NCI-H146 treated with DMSO at 0.1 percent for 48 hours (cell line): ENCODE results near the gene RNF208.
A peak's percentile ranks its signal among the peaks of the same experiment; 100 is the strongest.
"Not testable (repeated sequence)": the region's sequence is repeated elsewhere in the genome, so short reads cannot be mapped to it uniquely, and the experiment has no call there.

Experiments
- DNase-seq: peaks from one replicate; lab custom pipeline; 2025; ENCODE audit not compliant: unreplicated experiment; lab: John Stamatoyannopoulos, UW

The RNF208 gene

DNA sequence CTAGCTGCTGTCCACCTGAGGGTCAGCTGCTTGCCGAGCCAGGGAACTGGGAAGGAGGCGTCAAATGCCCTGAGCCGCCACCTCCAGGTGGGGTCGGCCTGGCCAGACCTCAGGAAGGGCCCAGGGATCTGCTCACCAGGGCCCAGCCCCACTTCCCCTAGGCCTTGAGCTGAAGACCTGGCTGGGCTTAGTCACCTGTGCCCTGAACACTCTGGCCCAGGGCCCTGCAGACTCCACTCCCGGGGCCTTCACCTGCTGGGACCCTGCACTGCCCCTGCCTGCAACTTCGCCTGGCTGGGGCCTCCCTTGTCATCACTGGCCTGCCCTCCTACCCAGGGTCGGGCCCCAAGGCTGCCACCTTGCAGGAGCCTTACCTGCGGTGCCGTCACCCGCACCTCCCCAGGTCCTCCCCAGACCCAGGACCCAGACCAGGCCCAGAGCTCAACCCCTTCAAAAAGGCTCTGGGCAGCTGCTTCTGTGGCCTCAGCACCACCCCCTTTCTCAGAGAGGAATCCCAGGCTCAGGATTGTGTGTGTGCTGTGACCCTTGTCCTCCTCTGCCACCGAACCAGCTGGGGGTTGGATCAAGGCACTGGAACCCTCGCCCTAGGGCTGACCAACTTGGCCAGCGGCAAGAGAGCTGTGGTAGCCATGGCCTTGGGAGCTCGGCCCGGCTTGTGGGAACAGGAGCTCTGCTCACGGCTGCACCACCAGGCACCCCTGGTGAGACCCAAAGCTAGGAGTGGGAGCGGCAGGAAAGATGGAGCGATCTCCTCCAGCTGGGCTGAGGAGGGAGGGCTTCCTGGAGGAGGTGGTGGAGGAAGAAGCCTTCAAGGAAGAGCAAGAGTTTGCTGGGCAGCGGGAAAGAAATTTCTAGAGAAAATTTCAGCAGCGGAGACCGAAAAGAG, 31.9 kb upstream of the RNF208 start:
- DNase-seq: no peak

DNA sequence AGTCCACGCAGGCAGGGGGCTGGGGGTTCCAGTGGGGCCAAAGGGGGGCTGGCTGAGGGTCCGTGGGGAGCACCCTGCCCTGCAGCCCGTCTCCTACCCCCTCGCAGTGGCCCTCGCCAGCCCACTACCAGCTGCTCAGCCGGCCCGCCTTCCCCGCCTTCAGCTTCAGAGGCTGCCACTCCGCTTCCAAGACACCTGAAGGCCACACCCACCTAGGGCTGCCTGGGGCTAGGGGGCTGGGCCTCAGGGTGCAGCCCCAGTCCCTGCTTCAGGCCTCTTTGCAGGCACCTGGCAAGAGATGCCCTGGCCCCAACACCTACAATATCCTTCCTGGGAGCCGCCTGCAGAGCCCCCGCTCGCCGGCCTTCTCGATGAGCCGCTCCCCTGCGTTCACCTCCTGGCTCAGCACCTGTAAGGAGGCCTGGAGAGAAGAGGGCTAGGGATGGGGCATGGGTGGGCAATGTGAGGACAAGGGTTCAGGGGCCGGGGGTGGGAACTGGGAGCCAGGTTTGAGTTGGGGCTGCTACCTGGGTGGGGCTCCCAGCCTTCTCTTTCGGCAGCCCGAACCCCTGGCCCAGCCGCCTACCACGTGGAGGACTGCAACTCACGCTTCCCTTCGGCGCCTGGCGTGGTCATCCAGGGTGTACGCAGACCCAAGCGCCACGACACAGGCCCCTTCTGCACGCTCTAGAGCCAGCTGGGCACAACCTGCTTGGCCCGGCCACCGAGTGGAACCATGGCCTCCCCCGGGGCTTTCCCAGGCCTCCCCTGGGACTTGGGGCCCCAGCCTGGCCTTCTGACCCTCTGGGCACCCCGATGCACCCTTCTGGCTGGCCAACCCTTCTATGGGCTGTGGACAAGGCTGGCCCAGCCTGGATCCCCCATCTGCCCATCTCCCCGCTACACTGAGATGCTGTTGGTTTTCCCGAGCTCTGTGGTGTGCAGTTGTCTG, 30.8 kb upstream of the RNF208 start:
- no peak for DNase-seq

DNA sequence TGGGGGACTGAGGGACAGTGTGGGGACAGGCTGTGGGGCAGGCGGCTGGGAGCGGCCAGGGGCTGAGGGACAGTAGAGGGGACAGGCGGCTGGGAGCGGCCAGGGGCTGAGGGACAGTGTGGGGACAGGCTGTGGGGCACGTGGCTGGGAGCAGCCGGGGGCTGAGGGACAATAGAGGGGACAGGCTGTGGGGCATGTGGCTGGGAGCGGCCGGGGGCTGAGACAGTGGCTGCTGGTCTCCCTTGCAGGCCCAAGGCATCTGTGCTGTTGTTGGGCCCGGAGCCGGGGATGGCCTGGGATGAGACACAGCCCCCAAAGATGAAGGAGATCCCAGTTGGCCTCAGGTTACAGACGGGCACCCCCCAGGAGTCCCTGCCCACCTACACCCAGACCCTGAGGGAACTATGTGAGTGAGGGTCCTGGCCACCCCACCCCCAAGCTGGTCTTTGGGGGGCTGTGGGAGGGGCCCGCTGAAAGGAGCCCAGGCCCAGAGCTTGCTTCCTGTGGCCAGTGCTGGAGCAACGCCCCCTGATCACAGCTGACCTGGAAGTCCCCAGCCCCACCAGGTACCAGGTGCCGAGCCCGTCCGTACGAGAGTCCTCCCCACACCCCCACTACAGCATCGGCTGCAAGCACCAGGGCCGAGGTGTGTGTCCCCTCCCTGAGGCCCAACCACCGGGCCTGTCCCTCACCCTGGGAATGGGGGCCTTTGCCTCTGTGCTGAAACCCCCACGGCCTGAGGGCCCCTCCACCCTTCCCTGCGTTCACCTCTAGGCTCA, 29.6 kb upstream of the RNF208 start:
- DNase-seq: no peak

DNA sequence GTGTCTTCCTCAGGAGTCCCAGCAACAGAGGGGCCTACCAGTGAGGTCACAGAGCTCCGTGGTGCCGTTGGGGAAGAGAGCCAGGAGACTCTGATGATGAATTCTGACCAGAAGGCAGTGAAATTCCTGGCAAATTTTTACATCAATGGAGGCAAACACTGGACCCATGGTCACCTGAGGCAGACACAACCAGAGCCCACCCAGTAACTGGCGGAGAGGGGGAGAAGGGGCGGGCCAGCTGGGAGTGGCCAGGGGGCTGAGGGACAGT, 29.1 kb upstream of the RNF208 start, which contains the start of gene STPG3:
STPG3 (plus strand) TSS at position 93 of the 268 bp plus-strand sequence; CDS start at position 94, 1 bp downstream.
- DNase-seq: no peak

DNA sequence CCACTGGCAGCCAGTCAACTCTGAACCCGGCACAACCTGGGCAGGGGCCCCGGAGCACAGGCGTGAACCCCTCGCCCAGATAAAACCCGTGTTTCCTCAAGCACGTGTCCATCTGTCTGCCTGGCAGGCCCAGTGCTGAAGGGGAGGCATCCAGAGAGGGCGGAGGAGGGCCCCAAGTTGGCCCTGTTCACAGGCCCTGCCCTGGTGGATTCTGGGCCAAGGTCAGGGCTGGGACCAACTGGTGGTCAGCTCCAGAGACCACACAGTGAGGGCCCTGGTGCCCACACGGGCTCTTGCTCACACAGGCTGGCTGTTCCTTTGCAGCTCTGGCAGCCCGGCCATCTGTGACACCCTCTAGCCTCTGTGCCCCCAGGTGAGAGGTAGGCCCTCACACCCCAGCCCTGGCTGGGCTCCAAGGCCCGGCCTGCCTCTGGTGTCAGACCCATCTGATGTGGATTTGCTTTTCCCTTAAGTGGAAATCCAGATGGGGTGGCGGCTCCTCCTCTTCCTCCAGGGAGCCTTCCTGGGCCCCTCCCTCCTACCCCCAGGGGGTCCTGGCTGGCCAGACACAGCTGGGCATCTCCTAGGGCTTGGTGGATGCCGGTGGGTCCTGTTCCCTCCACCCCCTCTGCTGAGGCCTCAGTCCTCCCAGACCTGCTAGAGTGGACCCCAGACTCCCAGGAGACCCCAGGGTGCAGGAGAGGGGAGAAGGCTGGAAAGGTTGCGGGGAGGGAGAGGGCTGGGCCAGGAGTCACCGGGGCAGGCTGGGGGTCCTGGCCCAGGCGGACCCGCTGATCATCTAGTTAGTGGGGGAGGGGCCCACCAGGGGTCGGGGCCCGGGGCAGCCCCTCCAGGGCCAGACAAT, 28.5 kb upstream of the RNF208 start:
- DNase-seq: no peak

DNA sequence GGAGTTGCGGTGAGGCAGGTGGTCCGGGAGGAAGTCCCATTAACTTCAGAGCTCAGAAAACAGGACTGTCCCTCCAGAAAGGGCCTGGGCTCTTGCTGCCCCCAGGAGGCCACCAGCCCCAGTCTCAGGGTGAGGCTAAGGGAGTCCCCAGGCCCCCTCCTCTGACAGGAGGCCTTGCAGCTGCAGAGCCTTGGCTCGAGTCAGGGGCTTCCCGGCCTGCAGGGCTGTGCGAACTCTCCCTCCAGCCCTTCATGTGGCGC, 25.8 kb upstream of the RNF208 start:
- no peak for DNase-seq

DNA sequence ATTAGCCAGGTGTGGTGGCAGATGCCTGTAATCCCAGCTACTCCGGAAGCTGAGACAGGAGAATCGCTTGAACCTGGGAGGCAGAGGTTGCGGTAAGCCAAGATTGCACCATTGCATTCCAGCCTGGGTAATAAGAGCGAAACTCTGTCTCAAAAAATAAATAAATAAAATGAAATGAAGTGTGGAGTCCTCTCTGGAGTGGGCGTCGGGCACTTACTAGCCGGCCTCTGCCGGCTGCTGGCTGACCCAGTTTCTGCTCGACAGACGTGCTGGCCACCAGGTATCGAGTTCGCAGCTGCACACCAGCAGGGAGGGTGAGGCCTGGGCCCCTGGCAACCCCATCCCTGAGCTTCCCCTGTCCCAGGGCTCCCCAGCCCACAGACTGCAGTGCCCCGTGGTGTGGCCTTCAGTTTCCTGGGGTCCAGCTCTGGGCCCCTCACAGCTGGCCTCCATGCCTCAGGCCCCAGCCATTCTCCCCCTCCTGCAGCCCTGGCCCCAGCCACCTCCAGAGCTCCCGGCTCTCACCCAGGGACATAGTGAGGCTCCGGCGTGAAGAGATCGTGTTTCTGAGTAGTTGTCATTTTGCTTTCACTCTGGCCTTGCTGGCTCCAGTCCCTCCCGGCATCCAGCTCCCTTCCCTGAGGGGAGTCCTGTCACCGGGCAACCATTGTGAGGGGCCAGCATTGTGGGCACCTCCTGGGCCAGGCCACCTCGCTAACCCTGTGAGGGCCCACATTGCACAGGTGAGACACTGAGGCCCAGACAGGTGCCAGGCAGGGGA, 25.3 kb upstream of the RNF208 start:
- DNase-seq: no peak

DNA sequence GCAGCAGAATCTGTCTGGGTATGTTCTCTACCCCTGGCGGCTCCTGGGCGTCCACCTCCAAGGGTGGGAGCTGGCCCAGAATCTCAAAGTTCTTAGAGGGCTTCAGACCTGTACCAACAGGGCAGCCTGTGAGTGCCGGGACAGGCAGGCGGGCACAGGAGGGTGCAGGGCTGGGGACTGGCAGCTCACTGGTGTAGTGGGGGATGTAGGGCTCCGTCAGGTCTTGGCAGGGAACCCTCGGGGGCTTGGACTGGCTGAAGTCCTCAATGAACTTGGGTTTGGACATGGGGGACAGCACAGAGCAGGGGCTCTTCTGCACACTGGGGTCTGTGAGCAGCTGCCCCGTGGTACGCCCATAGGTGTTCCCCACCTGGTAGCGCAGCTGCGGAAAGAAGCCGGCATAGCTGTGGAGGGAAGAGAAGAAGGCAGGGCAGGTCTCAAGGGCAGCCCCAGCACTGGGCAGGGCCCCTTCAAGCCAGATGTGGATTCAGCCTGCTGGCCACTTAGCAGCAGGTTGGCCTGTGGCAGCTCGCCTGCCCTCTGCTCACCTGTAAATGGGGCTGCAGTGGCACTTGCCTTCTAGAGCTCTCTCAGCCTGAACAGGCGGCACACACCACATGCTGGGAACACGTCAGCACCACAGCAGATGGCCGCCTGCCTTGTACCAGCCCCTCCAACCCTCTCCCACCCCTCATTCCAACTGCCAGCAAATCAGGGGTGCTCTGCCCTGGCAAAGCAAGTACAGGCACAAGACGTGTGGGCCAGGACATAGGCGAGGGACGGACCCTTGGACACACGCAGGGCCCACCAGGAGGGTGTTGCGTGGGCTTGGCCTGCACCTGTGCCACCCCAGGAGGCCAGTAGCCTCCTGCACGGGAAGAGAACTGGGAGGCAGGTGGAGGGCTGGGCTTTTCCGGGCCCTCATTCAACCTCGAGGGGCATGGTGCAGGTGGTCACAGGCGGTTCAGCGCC, 23.7 kb upstream of the RNF208 start:
- no peak for DNase-seq

DNA sequence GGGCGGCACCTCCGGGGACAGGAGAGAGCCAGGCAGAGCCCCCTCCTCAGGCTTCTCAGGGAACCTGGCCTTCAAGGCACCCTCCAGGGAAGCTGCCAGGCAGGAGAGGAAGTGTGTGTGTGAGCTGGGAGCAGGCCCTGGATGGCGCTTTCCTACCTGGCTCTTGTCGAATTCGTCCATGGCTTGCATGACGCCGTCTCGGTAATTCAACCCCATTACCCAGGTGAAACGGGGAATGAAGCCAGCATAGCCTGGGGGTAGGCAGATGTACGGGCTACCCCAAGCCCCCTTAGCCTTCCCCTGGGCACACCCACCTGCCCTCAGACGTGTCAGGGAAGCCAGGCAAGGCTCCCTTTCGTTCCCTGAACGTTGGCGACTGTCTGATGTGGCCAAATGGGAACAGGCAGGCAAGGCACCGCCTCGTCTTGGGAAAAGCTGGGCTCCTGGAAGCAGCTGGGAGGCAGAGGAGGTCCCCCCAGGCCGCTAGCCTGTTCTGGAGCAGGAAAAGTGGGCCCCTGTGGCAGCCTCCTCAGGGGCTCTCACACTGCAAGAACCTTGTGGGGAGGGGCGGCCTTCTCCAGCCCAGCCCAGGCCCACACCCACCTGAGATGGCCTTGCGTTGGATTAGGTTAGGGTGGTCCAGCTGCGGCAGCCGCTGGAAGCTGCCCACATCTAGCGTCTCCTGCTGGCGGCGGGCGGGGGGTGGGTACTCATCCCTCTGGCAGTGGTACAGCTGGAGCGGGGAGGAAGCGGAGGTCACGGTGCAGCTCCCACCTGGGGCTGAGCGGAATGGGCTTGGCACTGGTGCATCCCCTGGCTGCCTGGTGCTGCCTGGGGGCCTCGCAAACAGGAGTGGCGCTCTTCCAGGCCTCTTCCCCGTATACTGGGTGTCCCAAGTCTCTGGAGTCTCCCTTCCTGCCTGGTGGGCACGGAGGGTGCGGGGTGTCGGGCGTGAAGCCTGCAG, 22.7 kb upstream of the RNF208 start:
- DNase-seq: no peak

DNA sequence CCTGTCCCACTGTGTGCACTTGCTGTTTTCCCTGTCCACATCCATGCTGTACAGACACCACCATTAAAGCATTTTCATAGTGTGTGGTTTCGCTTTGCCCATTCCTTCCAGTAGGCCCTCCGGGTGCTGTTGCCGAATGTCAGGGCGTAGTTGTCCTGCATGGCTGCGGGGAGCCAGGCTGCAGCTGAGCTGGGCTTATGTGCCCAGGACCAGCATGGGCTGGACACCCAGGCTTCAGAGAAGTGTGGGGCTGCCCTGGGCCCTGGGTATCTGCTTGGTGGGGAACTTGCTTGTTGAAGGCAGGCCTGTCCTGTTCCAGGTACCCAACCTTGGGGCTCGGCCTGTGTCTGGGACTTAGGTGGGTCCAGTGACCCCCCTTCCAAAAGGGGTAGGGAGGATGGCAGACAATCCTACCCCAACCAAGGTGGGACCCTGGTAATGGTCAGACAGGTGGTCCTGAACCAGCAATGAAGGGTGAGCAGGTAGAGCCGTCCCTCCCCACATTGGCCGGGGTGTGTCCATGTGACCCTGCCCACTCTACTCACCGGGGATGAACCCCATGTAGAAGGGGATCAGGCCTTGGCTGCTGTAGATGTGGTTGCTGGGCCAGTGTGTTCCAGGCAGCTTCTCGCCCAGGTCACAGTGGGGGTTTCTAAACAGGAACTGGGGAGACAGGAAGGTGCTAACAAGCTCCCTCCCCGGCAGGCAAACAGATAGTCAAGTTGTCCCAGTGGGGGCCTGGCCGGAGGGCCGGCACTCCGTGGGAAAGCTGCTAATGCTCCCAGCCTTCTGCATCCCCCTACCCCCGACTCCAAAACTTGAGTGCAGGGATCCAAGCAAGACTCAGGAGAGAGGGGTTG, 21.8 kb upstream of the RNF208 start:
- no peak for DNase-seq

DNA sequence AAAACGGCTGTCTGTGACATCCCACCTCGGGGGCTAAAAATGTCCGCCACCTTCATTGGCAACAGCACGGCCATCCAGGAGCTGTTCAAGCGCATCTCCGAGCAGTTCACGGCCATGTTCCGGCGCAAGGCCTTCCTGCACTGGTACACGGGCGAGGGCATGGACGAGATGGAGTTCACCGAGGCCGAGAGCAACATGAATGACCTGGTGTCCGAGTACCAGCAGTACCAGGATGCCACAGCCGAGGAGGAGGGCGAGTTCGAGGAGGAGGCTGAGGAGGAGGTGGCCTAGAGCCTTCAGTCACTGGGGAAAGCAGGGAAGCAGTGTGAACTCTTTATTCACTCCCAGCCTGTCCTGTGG, 21.2 kb upstream of the RNF208 start:
- not testable (repeated sequence) for DNase-seq

DNA sequence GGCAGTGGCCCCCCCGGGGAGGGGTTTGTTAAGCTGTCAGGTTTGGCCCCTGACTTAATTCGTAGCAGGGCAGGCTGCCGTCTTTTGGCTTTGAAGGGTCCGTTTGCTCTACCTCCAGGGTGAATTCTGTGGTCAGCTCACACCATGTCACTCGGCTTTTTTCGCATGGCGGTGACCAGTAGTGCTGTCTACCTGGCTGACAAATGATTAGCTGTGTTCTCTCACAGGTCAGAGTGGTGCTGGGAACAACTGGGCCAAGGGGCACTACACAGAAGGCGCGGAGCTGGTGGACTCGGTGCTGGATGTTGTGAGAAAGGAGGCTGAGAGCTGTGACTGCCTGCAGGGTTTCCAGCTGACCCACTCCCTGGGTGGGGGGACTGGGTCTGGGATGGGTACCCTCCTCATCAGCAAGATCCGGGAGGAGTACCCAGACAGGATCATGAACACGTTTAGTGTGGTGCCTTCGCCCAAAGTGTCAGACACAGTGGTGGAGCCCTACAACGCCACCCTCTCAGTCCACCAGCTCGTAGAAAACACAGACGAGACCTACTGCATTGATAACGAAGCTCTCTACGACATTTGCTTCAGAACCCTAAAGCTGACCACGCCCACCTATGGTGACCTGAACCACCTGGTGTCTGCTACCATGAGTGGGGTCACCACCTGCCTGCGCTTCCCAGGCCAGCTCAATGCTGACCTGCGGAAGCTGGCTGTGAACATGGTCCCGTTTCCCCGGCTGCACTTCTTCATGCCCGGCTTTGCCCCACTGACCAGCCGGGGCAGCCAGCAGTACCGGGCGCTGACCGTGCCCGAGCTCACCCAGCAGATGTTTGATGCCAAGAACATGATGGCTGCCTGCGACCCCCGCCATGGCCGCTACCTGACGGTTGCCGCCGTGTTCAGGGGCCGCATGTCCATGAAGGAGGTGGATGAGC, 20.5 kb upstream of the RNF208 start:
- no peak for DNase-seq

DNA sequence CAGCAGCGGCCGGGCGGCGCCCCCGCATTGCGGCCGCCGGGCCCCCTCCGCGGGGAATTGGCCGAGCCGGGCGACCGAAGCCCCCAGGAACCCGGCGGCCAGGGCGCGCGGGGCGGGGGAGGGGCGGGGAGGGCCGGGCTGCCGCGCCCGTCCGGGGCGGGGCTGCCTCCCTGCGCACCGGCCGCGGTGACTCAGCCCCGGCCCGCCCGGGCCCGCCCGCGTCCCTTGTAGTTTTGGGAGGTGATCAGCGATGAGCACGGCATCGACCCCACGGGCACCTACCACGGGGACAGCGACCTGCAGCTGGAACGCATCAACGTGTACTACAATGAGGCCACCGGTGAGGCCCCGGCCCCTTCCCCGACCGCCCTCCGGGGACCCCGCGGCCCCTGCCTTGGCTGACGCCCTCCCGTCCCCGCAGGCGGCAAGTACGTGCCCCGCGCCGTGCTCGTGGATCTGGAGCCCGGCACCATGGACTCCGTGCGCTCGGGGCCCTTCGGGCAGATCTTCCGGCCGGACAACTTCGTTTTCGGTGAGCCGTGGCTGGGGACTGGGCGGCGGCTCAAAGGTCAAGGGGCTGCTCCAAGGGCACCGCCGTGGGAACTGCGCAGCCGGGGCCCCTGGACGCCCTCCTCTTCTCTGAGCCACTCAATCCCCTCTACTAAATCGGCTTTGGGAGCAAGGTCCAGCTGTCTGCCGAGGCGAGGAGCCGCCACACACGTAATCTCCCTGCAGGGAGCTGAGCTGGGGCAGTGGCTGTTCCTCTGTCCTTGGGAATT, 19.6 kb upstream of the RNF208 start:
- DNase-seq: no peak

DNA sequence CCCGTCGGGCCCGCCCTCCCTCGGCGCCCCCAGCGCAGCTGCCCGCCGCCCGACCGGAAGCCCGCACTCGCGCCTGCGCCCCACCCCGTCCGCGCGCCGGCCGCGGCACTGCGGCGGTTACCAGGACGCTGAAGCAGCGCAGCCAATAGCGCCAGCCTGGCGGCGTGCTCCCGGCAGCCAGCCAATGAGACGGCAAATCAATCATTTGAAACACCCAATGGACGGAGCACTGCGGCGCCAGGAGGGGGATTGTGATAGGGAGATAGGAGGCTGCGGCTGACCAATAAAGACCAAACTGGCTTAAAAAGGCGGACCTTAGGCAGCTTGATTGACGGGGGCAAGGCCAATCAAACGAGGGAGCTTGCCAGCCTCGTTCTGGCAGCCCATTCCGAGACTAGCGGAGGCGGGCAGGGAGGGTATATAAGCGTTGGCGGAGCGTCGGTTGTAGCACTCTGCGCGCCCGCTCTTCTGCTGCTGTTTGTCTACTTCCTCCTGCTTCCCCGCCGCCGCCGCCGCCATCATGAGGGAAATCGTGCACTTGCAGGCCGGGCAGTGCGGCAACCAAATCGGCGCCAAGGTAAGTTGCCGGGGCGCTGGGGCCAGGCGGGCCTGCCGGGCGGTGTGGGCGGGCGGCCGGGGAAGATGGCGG, 18.9 kb upstream of the RNF208 start, which contains the start of gene TUBB4B:
TUBB4B (plus strand) TSS at position 447 of the 649 bp plus-strand sequence; CDS start at position 521, 74 bp downstream.
- peak; percentile 97 for DNase-seq
